Thoracic aorta (tissue), 2 donors: Measurements from ENCODE around the gene CSE1L. TPM values are rescaled to one million over a fixed set of nuclear protein-coding genes. Genes with fewer than 3 reads are reported as not detected.

Source experiments
- ATAC-seq: fragments of 150-250 bp; one replicate; pipeline ENCODE4 v1.8.0; 2017; ENCODE audit warnings: low read depth; ENCODE audit not compliant: insufficient number of reproducible peaks, low FRiP score
- DNase-seq: peaks from one replicate; pipeline ENCODE4 v3.0.0-alpha.2; 2020; ENCODE audit warnings: low spot score
- H3K27ac ChIP-seq, 2 donors: fragments of 200-600 bp; sonication (generic); 1 replicate in 1 of 2; 2 replicates in 1 of 2; pipeline ENCODE4 v1.5.1; 2016; ENCODE audit warnings: mild to moderate bottlenecking in 2 of 2, moderate library complexity in 2 of 2
- H3K27me3 ChIP-seq: fragments of 200-600 bp; sonication (generic); replicated peaks from 2 replicates; pipeline ENCODE4 v1.6.0; 2016; ENCODE audit warnings: mild to moderate bottlenecking; ENCODE audit not compliant: insufficient read depth
- H3K36me3 ChIP-seq: fragments of 200-600 bp; sonication (generic); one replicate; pipeline ENCODE4 v1.5.1; 2016
- H3K4me1 ChIP-seq, 2 donors: fragments of 200-600 bp; sonication (generic); 1 replicate in 1 of 2; 2 replicates in 1 of 2; pipeline versions ENCODE4 v1.5.1 to v1.6.0; 2016; ENCODE audit warnings: low read depth in 2 of 2, mild to moderate bottlenecking in 1 of 2; ENCODE audit not compliant: control insufficient read depth in 1 of 2
- H3K4me3 ChIP-seq: fragments of 200-600 bp; sonication (generic); 2 replicates; pipeline ENCODE4 v1.5.1; 2016; ENCODE audit warnings: mild to moderate bottlenecking
- H3K9me3 ChIP-seq: fragments of 200-600 bp; sonication (generic); 2 replicates; pipeline ENCODE4 v1.5.1; 2016
- CTCF ChIP-seq: fragments of 200-600 bp; sonication (generic); IDR thresholded peaks from one replicate; pipeline ENCODE4 v1.5.1; 2019; ENCODE audit warnings: antibody characterized with exemption
- total RNA-seq, 2 donors: library from RNA; depleted of rRNA; stranded (reverse); fragments of >200 nt; gene quantifications; one replicate each; pipeline versions ENCODE4 v1.1.0 to v1.2.3, GENCODE V29; 2016

Gene CSE1L
- total RNA-seq, 2 donors from 2014 or later: 24.6 to 31.3 TPM

GRCh38 chr20:49138431-49138830 lies 92.3 kb downstream of the CSE1L start:
- no peaks in the 10 kb centered on the region for H3K9me3 ChIP-seq
- peaks cover under 1 to 5% of the 10 kb centered on the region in 2 donors for H3K4me1 ChIP-seq
- no peak for DNase-seq
- no peak overlapping the region for H3K4me3 ChIP-seq
- no peaks in the 10 kb centered on the region for H3K27me3 ChIP-seq
- peaks cover 16% of the 10 kb centered on the region for H3K36me3 ChIP-seq
- TF ChIP-seq CTCF: no peak
- ATAC-seq: no peak
- H3K27ac ChIP-seq: no peak overlapping the region

GRCh38 chr20:49140411-49140810 lies 94.3 kb downstream of the CSE1L start:
- no peak for ATAC-seq
- Histone ChIP-seq H3K9me3 (no peaks in the 10 kb centered on the region), H3K36me3 (peaks cover under 1% of the 10 kb centered on the region), H3K4me3 (no peak overlapping the region), H3K27ac (no peak overlapping the region), H3K4me1 (peaks cover 0 to 5% of the 10 kb centered on the region in 2 donors), H3K27me3 (no peaks in the 10 kb centered on the region)
- no peak for DNase-seq
- TF ChIP-seq CTCF: no peak

GRCh38 chr20:49140834-49141233 lies 94.7 kb downstream of the CSE1L start:
- H3K9me3 ChIP-seq: no peaks in the 10 kb centered on the region
- no peaks in the 10 kb centered on the region for H3K36me3 ChIP-seq
- H3K4me3 ChIP-seq: no peak overlapping the region
- no peak overlapping the region for H3K27ac ChIP-seq
- no peaks in the 10 kb centered on the region for H3K27me3 ChIP-seq
- H3K4me1 ChIP-seq: peaks cover 0 to 5% of the 10 kb centered on the region in 2 donors
- no peak for TF ChIP-seq CTCF
- DNase-seq: no peak
- no peak for ATAC-seq

Other genes starting within 250 kb of the CSE1L start
- gene PREX1, start 218.3 kb upstream of the CSE1L start, total RNA-seq: 100 to 1,000 TPM in 1 of 2 donors, 10 to 100 TPM in 1; 94.6 to 101 TPM
- gene ARFGEF2, start 124.6 kb upstream of the CSE1L start, total RNA-seq: 10 to 100 TPM; 25.9 to 37.2 TPM
- gene STAU1, start 142.0 kb downstream of the CSE1L start, total RNA-seq: 10 to 100 TPM; 54.0 to 94.2 TPM
- gene DDX27, start 173.1 kb downstream of the CSE1L start, total RNA-seq: 10 to 100 TPM; 35.3 to 35.9 TPM
- gene ZNFX1, start 231.7 kb downstream of the CSE1L start, total RNA-seq: 10 to 100 TPM; 65.3 to 74.7 TPM